H9 (cell line): ENCODE measurements around the gene CLCN3. TPM values are rescaled to one million over a fixed set of nuclear protein-coding genes. Genes with fewer than 3 reads are reported as not detected.

ENCODE experiments used
- DNase-seq: peaks from one replicate; pipeline ENCODE4 v3.0.0-alpha.2; 2017
- H2AFZ ChIP-seq: one replicate; pipeline ENCODE4 v1.6.1; 2013; ENCODE audit warnings: mild to moderate bottlenecking, low read length, control low read depth, moderate library complexity
- H2AK5ac ChIP-seq: 2 replicates; pipeline ENCODE4 v1.6.1; 2013; ENCODE audit warnings: low read length, control low read depth, mixed read lengths; ENCODE audit not compliant: insufficient read length
- H2BK120ac ChIP-seq: one replicate; pipeline ENCODE4 v1.6.1; 2013; ENCODE audit warnings: low read depth, mild to moderate bottlenecking, low read length, control low read depth, inconsistent platforms; ENCODE audit not compliant: poor library complexity, severe bottlenecking
- H2BK12ac ChIP-seq: 2 replicates; pipeline ENCODE4 v1.6.1; 2013; ENCODE audit warnings: low read length, control low read depth, mixed read lengths, low read depth; ENCODE audit not compliant: insufficient read length
- H2BK15ac ChIP-seq: 2 replicates; pipeline ENCODE4 v1.6.1; 2013; ENCODE audit warnings: low read depth, low read length, control low read depth
- H2BK20ac ChIP-seq: one replicate; pipeline ENCODE4 v1.6.1; 2013; ENCODE audit warnings: low read depth, mild to moderate bottlenecking, low read length, control low read depth, inconsistent platforms; ENCODE audit not compliant: poor library complexity, severe bottlenecking
- H2BK5ac ChIP-seq: 2 replicates; pipeline ENCODE4 v1.6.1; 2013; ENCODE audit warnings: low read length, control low read depth, mixed read lengths; ENCODE audit not compliant: insufficient read length
- H3K14ac ChIP-seq: 2 replicates; pipeline ENCODE4 v1.6.1; 2013; ENCODE audit warnings: low read length, control low read depth; ENCODE audit not compliant: insufficient read depth
- H3K18ac ChIP-seq: 2 replicates; pipeline ENCODE4 v1.6.1; 2013; ENCODE audit warnings: low read depth, mild to moderate bottlenecking, mixed read lengths, low read length, control low read depth; ENCODE audit not compliant: insufficient read length
- H3K23ac ChIP-seq: 2 replicates; pipeline ENCODE4 v1.6.1; 2013; ENCODE audit warnings: low read length, control low read depth, mixed read lengths, low read depth; ENCODE audit not compliant: insufficient read length
- H3K23me2 ChIP-seq: 2 replicates; pipeline ENCODE4 v1.6.1; 2013; ENCODE audit warnings: low read depth, mild to moderate bottlenecking, mixed read lengths, low read length, control low read depth; ENCODE audit not compliant: insufficient read length, poor library complexity, severe bottlenecking
- H3K27ac ChIP-seq: 2 replicates; pipeline ENCODE4 v1.5.1; 2013; ENCODE audit warnings: low read length, control low read depth, mixed read lengths, low read depth; ENCODE audit not compliant: insufficient read length
- H3K27me3 ChIP-seq: 2 replicates; pipeline ENCODE4 v1.6.1; 2013; ENCODE audit warnings: low read length, control low read depth, inconsistent platforms; ENCODE audit not compliant: insufficient read depth
- H3K4ac ChIP-seq: 2 replicates; pipeline ENCODE4 v1.6.1; 2013; ENCODE audit warnings: low read depth, mild to moderate bottlenecking, control low read depth, inconsistent platforms, low read length, moderate library complexity
- H3K4me1 ChIP-seq: 2 replicates; pipeline ENCODE4 v1.6.1; 2013; ENCODE audit warnings: low read length, control low read depth, inconsistent platforms; ENCODE audit not compliant: insufficient read depth
- H3K4me2 ChIP-seq: 2 replicates; pipeline ENCODE4 v1.6.1; 2013; ENCODE audit warnings: low read length, control low read depth, mixed read lengths; ENCODE audit not compliant: insufficient read length, insufficient read depth
- H3K56ac ChIP-seq: 2 replicates; pipeline ENCODE4 v1.6.1; 2013; ENCODE audit warnings: low read depth, mild to moderate bottlenecking, mixed read lengths, low read length, control low read depth; ENCODE audit not compliant: insufficient read length
- H3K79me1 ChIP-seq: 2 replicates; pipeline ENCODE4 v1.6.1; 2013; ENCODE audit warnings: low read depth, mild to moderate bottlenecking, moderate library complexity, low read length, control low read depth, inconsistent platforms; ENCODE audit not compliant: insufficient read depth, poor library complexity, severe bottlenecking
- H3K79me2 ChIP-seq: 2 replicates; pipeline ENCODE4 v1.6.1; 2013; ENCODE audit warnings: low read length, control low read depth, inconsistent platforms; ENCODE audit not compliant: insufficient read depth
- H3K9ac ChIP-seq: 2 replicates; pipeline ENCODE4 v1.6.1; 2013; ENCODE audit warnings: low read length, control low read depth, mixed read lengths; ENCODE audit not compliant: insufficient read length; ENCODE audit errors: extremely low read depth
- H3K9me3 ChIP-seq: one replicate; pipeline ENCODE4 v1.6.1; 2013; ENCODE audit warnings: low read depth, low read length, inconsistent platforms; ENCODE audit not compliant: control insufficient read depth
- H3T11ph ChIP-seq: one replicate; pipeline ENCODE4 v1.6.1; 2013; ENCODE audit warnings: mild to moderate bottlenecking, low read length, control low read depth, inconsistent platforms
- H4K20me1 ChIP-seq: one replicate; pipeline ENCODE4 v1.6.1; 2013; ENCODE audit not compliant: control insufficient read depth, insufficient read length, insufficient read depth
- H4K5ac ChIP-seq: 2 replicates; pipeline ENCODE4 v1.6.1; 2013; ENCODE audit warnings: low read depth, mild to moderate bottlenecking, mixed read lengths, low read length, control low read depth; ENCODE audit not compliant: insufficient read length
- H4K8ac ChIP-seq: replicated peaks from 2 replicates; pipeline ENCODE4 v1.6.1; 2013; ENCODE audit warnings: low read length, control low read depth, mixed read lengths, low read depth; ENCODE audit not compliant: insufficient read length
- H4K91ac ChIP-seq: 2 replicates; pipeline ENCODE4 v1.6.1; 2013; ENCODE audit warnings: low read depth, mild to moderate bottlenecking, moderate library complexity, mixed read lengths, low read length, control low read depth; ENCODE audit not compliant: insufficient read length
- H3K27ac Mint-ChIP-seq, 3 experiments: 2 replicates in 2 of 3; 3 replicates in 1 of 3; pipeline ENCODE4 v1.8.0; 2020 to 2021; ENCODE audit warnings: mixed read lengths in 3 of 3, mild to moderate bottlenecking in 1 of 3, moderate library complexity in 1 of 3
- H3K27me3 Mint-ChIP-seq: 2 replicates; pipeline ENCODE4 v1.8.0; 2021; ENCODE audit warnings: low read depth, mild to moderate bottlenecking, moderate library complexity, mixed read lengths
- H3K36me3 Mint-ChIP-seq, 3 experiments: 2 replicates in 2 of 3; 3 replicates in 1 of 3; pipeline ENCODE4 v1.8.0; 2020 to 2021; ENCODE audit warnings: low read depth in 3 of 3, mixed read lengths in 3 of 3; ENCODE audit not compliant: insufficient read depth in 1 of 3
- H3K4me1 Mint-ChIP-seq, 2 experiments: 2 replicates each; pipeline ENCODE4 v1.8.0; 2020; ENCODE audit warnings: mixed read lengths in 2 of 2
- H3K4me3 Mint-ChIP-seq, 2 experiments: 2 replicates in 1 of 2; 3 replicates in 1 of 2; pipeline ENCODE4 v1.8.0; 2020 to 2021; ENCODE audit warnings: mild to moderate bottlenecking in 2 of 2, mixed read lengths in 2 of 2, moderate library complexity in 1 of 2
- H3K9me3 Mint-ChIP-seq, 2 experiments: 2 replicates in 1 of 2; 3 replicates in 1 of 2; pipeline ENCODE4 v1.8.0; 2020; ENCODE audit warnings: mild to moderate bottlenecking in 2 of 2, mixed read lengths in 2 of 2, moderate library complexity in 1 of 2
- WGBS: extraction: QIAGEN DNeasy Blood & Tissue Kit; methylation state at CpG from one replicate; pipeline ENCODE4 v1.1.7; 2013; ENCODE audit warnings: missing lambda C conversion rate, low lambda C conversion rate, mixed read lengths; ENCODE audit not compliant: insufficient read length; ENCODE audit errors: extremely low coverage; 5-methylcytosine and 5-hydroxymethylcytosine counted together
- total RNA-seq: library from RNA; stranded (reverse); gene quantifications from 2 replicates; pipeline ENCODE4 v1.2.1, GENCODE V29; 2021
- TF ChIP-seq, protein P1 (sequence below): fragments of 200-600 bp; sonication (generic); conservative IDR thresholded peaks from 3 replicates; pipeline ENCODE4 v1.8.0; 2021; ENCODE audit warnings: antibody characterized with exemption, mild to moderate bottlenecking

CLCN3 gene
- total RNA-seq, 1 experiment from 2014 or later: 25.7 TPM

GRCh38 chr4:169724260-169724659, 103.9 kb downstream of the CLCN3 start:
- Histone ChIP-seq H3K79me2 (no peaks in the 10 kb centered on the region), H3K4me2 (no peak overlapping the region), H2BK12ac (no peak overlapping the region), H2BK5ac (no peak overlapping the region), H3K14ac (no peak overlapping the region), H2AK5ac (no peak overlapping the region), H3K27ac (no peak overlapping the region), H3K56ac (no peak overlapping the region), H2AFZ (no peak overlapping the region), H3K18ac (no peak overlapping the region), H3K9ac (no peak overlapping the region), H3K79me1 (no peaks in the 10 kb centered on the region), H2BK20ac (no peak overlapping the region), H4K8ac (no peak overlapping the region), H4K20me1 (no peaks in the 10 kb centered on the region), H4K91ac (no peak overlapping the region), H4K5ac (no peak overlapping the region), H3T11ph (no peak overlapping the region), H3K9me3 (no peaks in the 10 kb centered on the region), H3K23me2 (no peaks in the 10 kb centered on the region), H3K4ac (no peak overlapping the region), H2BK120ac (no peak overlapping the region), H2BK15ac (no peak overlapping the region), H3K4me1 (no peaks in the 10 kb centered on the region), H3K23ac (no peak overlapping the region), H3K27me3 (no peaks in the 10 kb centered on the region)
- no peaks in the 10 kb centered on the region for H3K27me3 Mint-ChIP-seq
- H3K4me3 Mint-ChIP-seq: no peak overlapping the region
- DNase-seq: no peak
- H3K27ac Mint-ChIP-seq: no peak overlapping the region
- peaks cover 0 to 5% (median 4%) of the 10 kb centered on the region in 3 experiments; a peak in 3 of 7 replicates for H3K36me3 Mint-ChIP-seq
- WGBS: no CpG with 5 or more reads among the region's 2 CpGs
- TF ChIP-seq, protein P1, sequence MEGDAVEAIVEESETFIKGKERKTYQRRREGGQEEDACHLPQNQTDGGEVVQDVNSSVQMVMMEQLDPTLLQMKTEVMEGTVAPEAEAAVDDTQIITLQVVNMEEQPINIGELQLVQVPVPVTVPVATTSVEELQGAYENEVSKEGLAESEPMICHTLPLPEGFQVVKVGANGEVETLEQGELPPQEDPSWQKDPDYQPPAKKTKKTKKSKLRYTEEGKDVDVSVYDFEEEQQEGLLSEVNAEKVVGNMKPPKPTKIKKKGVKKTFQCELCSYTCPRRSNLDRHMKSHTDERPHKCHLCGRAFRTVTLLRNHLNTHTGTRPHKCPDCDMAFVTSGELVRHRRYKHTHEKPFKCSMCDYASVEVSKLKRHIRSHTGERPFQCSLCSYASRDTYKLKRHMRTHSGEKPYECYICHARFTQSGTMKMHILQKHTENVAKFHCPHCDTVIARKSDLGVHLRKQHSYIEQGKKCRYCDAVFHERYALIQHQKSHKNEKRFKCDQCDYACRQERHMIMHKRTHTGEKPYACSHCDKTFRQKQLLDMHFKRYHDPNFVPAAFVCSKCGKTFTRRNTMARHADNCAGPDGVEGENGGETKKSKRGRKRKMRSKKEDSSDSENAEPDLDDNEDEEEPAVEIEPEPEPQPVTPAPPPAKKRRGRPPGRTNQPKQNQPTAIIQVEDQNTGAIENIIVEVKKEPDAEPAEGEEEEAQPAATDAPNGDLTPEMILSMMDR: no peak
- no peaks in the 10 kb centered on the region for H3K4me1 Mint-ChIP-seq
- H3K9me3 Mint-ChIP-seq: no peaks in the 10 kb centered on the region
